ENCODE measurements around the gene CD180.

DNA sequence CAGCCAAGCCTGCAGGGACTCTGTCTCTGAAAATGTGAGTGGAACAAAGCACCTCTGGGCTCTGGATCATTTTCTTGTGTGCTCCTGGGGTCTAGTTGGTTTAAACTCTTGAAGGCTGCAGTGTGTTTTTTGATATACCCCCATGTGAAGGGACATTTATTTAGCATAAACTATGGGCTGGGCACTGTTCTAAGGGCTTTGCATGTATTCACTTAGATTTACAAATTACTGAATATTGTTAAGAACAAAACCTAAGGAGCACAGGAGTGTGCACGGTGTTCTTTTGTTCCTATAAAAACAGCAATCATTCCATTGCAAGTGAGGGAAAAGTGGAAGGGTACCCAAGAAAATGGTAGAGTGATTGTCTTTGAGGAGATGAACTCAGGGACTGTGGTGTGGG lies 20.0 kb upstream of the CD180 start:
- TF ChIP-seq POLR2AphosphoS5 (IDR thresholded peaks at IDR 0.05; ENCODE audit: borderline replicate concordance, low read depth, low read length), result no peak
- TF ChIP-seq EZH2 (IDR thresholded peaks at IDR 0.05), result no peak

Data from SK-N-MC (cell line).